ENCODE results near the gene NFIX. TPM values are rescaled to one million over a fixed set of nuclear protein-coding genes. Genes with fewer than 3 reads are reported as not detected.
A peak's percentile ranks its signal among the peaks of the same experiment; 100 is the strongest.

Gene NFIX
- total RNA-seq, 3 donors from 2014 or later (not counting 1 experiment from before 2014, with no cell fraction given): 0.61 to 2.1 (median 1.3) TPM

- peaks cover 33% of the 10 kb centered on the region for H3K4me1 ChIP-seq (ENCODE audit: control insufficient read depth, insufficient read depth, low read length)
- Mint-ChIP-seq H3K9me3 (no peaks in the 10 kb centered on the region), H3K4me3 (no peak overlapping the region), H3K4me1 (peaks cover 0 to 5% of the 10 kb centered on the region in 2 donors), H3K27me3 (ENCODE audit: low read depth in 2 of 2) (peaks cover 0 to 11% of the 10 kb centered on the region in 2 donors), H3K36me3 (no peaks in the 10 kb centered on the region), H3K27ac (peak overlapping the region in 1 of 2 donors; percentile 12)
- DNase-seq: no peak
- no peak for ATAC-seq
- peaks cover 7% of the 10 kb centered on the region for H3K27me3 ChIP-seq (ENCODE audit: control insufficient read depth, insufficient read depth, low read length)
- intact Hi-C loops (cut with micrococcal nuclease): no loop called here
- H3K36me3 ChIP-seq (ENCODE audit: control insufficient read depth, insufficient read depth, low read length): no peaks in the 10 kb centered on the region
- H3K9me3 ChIP-seq (ENCODE audit: control insufficient read depth, insufficient read depth, low read length): no peaks in the 10 kb centered on the region
- TF ChIP-seq CTCF (IDR thresholded peaks at IDR 0.05): no peak
- no peak overlapping the region for H3K4me3 ChIP-seq (ENCODE audit: low read length)
- H3K27ac ChIP-seq (ENCODE audit: low read length): no peak overlapping the region
- WGBS (ENCODE audit: insufficient coverage): 93% methylated on average over 12 of the region's 12 CpGs
These were observed 8.5 kb upstream of the NFIX start for GRCh38 chr19:12986726-12987125.

DNA sequence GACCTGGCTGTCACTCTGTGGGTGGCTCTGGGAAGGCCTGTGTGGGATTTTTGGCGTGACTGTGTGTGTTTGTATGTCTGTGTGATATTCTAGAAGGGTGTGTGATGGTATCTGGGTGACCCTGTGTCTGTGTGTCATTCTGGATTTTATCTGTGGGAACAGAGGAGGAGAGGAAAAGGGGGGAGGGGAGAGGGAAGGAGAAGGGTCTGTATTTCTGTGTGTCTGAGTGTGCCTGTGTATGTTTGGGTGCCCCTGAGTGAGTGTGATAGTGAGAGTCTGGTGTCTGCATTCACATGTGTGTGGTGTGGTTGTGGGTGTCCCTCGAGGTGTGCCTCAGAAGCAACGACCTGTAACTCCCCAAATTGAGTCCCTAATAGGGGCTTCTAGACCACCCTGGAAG is 8.1 kb upstream of the NFIX start:
- peaks cover 0 to 11% of the 10 kb centered on the region in 2 donors for H3K27me3 Mint-ChIP-seq (ENCODE audit: low read depth in 2 of 2)
- no peaks in the 10 kb centered on the region for H3K9me3 Mint-ChIP-seq
- Histone ChIP-seq H3K9me3 (ENCODE audit: control insufficient read depth, insufficient read depth, low read length) (no peaks in the 10 kb centered on the region), H3K4me1 (ENCODE audit: control insufficient read depth, insufficient read depth, low read length) (peaks cover 33% of the 10 kb centered on the region), H3K4me3 (ENCODE audit: low read length) (no peak overlapping the region), H3K27me3 (ENCODE audit: control insufficient read depth, insufficient read depth, low read length) (peaks cover 5% of the 10 kb centered on the region), H3K27ac (ENCODE audit: low read length) (no peak overlapping the region), H3K36me3 (ENCODE audit: control insufficient read depth, insufficient read depth, low read length) (no peaks in the 10 kb centered on the region)
- intact Hi-C loops (cut with micrococcal nuclease): no loop called here
- 62% methylated on average over 3 of the region's 3 CpGs for WGBS (ENCODE audit: insufficient coverage)
- H3K27ac Mint-ChIP-seq: peak overlapping the region in 1 of 2 donors; percentile 12
- H3K4me1 Mint-ChIP-seq: peaks cover 0 to 5% of the 10 kb centered on the region in 2 donors
- no peaks in the 10 kb centered on the region for H3K36me3 Mint-ChIP-seq
- ATAC-seq (no peak), DNase-seq (no peak)
- no peak for TF ChIP-seq CTCF (IDR thresholded peaks at IDR 0.05)
- no peak overlapping the region for H3K4me3 Mint-ChIP-seq

DNA sequence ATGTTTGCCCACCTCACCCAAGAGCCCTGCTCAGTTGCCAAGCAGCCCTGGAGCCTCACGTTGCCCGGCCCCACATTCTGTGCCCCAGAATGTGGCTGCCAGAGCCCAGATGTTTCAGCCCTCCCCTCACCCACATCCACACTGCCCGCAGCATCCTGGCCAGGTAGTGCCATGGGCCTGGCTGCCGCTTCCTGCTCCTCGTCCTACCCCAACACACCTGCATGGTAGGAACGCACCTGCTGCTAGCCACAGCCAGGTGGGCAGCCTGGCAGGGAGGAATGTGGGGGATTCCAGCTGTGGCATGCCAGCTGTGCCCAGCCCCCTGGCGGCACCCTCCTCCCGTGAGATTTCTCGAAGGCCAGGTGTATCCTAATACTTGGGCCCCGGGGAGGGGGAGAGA is 7.5 kb upstream of the NFIX start:
- intact Hi-C loops (cut with micrococcal nuclease): no loop called here
- Histone ChIP-seq H3K4me3 (ENCODE audit: low read length) (no peak overlapping the region), H3K27ac (ENCODE audit: low read length) (no peak overlapping the region), H3K36me3 (ENCODE audit: control insufficient read depth, insufficient read depth, low read length) (no peaks in the 10 kb centered on the region), H3K9me3 (ENCODE audit: control insufficient read depth, insufficient read depth, low read length) (no peaks in the 10 kb centered on the region), H3K4me1 (ENCODE audit: control insufficient read depth, insufficient read depth, low read length) (peaks cover 33% of the 10 kb centered on the region), H3K27me3 (ENCODE audit: control insufficient read depth, insufficient read depth, low read length) (peaks cover 2% of the 10 kb centered on the region)
- no peak for TF ChIP-seq CTCF (IDR thresholded peaks at IDR 0.05)
- peaks cover 0 to 5% of the 10 kb centered on the region in 2 donors for H3K4me1 Mint-ChIP-seq
- no peaks in the 10 kb centered on the region for H3K9me3 Mint-ChIP-seq
- 59% methylated on average over 10 of the region's 10 CpGs for WGBS (ENCODE audit: insufficient coverage)
- ATAC-seq (no peak), DNase-seq (no peak)
- H3K36me3 Mint-ChIP-seq: no peaks in the 10 kb centered on the region
- peaks cover 0 to 11% of the 10 kb centered on the region in 2 donors for H3K27me3 Mint-ChIP-seq (ENCODE audit: low read depth in 2 of 2)
- H3K27ac Mint-ChIP-seq: no peak overlapping the region
- H3K4me3 Mint-ChIP-seq: no peak overlapping the region

DNA sequence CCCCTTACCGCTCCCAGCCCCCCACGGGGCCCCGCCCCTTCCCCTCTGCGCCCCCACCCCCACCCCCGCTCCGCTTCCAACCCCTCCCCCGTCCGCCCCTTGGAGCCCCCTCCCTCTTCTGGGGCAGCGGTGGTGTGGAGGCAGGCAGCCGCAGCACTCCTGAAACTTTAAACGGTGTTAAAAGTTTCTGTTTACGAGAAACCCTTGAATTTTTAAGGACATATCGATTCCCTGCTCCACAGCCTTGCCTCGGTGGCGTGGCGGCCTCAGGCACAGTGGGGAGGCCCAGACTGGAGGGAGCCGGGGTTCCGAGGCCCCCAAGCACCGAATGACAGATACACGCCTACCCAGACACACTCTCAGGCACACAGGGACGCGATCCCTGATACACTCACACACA is 4.8 kb upstream of the NFIX start:
- Histone ChIP-seq H3K4me1 (ENCODE audit: control insufficient read depth, insufficient read depth, low read length) (peaks cover 13% of the 10 kb centered on the region), H3K4me3 (ENCODE audit: low read length) (no peak overlapping the region), H3K27me3 (ENCODE audit: control insufficient read depth, insufficient read depth, low read length) (peaks cover 2% of the 10 kb centered on the region), H3K36me3 (ENCODE audit: control insufficient read depth, insufficient read depth, low read length) (no peaks in the 10 kb centered on the region), H3K27ac (ENCODE audit: low read length) (no peak overlapping the region), H3K9me3 (ENCODE audit: control insufficient read depth, insufficient read depth, low read length) (no peaks in the 10 kb centered on the region)
- Mint-ChIP-seq H3K27ac (no peak overlapping the region), H3K4me3 (no peak overlapping the region), H3K27me3 (ENCODE audit: low read depth in 2 of 2) (peaks cover 0 to 21% of the 10 kb centered on the region in 2 donors), H3K36me3 (no peaks in the 10 kb centered on the region), H3K4me1 (peaks cover 6 to 11% of the 10 kb centered on the region in 2 donors), H3K9me3 (no peaks in the 10 kb centered on the region)
- TF ChIP-seq CTCF (IDR thresholded peaks at IDR 0.05): no peak
- intact Hi-C loops (cut with micrococcal nuclease): no loop called here
- ATAC-seq: no peak
- 81% methylated on average over 14 of the region's 22 CpGs for WGBS (ENCODE audit: insufficient coverage)
- DNase-seq: no peak

All from natural killer cell (primary cell).